Measurements from ENCODE around the gene BMF.

Gene BMF

DNA sequence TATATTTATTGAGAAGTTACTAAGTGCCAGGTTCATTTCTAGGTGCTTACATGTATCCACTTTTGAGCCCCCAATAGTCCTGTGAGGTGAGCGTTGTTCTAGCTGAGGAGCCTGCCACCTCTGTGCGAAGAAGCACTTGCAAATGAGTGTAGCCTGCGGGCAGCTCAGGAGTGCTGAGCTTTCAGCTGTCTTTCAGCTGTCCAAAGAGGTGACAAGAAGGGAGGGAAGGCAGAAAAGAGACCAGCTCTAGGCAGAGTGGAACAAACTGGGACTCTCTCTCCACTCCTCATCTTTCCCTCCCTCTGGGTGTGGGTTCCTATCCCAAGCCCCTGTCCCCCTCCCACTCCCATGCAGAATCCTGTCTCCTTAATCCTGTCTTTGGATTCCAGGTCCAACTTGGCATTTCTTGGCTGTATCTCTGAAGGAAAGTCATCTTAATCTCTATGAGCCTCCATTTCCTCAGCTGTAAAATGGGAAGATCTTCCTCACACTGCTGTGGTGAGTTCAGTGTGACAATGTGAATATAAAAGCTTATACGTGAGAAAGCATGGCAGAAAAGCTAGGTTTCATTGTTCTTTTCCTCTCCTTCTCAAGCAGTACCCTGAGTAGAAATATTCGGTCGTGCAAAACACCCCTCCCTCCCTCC is 63.0 kb downstream of the BMF start:
- DNase-seq, result no peak

DNA sequence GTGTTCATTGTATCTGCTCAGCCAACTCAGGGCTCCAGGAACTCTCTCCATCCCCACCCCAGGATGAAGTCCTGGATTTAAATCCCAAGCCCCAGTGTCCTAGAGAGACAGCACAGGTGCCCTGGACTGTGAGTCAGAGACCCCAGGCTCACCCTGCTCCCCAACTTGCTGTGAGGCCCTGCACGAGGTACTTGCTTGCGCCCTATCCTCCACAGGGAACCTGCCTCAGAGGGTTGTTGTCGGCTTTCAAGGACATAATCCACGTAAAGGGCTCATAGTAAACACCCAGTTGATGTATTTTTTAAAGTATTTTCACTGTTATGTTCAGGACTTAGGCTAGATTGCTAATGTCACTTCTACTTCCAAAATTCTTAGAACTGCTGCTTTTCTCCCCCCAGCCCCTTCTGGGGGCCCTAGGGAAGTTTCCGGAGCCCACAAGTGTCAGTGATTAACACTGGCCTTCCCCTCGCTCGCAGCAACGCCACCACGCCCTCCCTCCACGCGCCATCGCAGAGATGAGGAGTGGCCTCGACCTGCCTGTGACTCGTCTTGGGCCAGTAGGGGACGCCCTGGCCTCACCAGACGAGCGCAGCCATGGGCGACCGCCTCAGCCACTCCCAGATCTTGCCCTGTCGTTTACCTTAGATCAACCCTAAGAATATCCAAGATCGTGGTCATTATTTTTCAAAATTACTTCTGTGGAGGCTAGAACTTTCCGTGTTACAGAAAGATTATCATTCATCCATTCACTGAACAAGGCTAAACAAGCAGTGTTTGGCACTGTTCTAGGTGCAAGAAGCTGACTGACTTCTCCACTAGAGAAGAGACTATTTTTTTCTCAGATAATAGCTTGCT is 63.7 kb downstream of the BMF start:
- DNase-seq, result peak; percentile 62

DNA sequence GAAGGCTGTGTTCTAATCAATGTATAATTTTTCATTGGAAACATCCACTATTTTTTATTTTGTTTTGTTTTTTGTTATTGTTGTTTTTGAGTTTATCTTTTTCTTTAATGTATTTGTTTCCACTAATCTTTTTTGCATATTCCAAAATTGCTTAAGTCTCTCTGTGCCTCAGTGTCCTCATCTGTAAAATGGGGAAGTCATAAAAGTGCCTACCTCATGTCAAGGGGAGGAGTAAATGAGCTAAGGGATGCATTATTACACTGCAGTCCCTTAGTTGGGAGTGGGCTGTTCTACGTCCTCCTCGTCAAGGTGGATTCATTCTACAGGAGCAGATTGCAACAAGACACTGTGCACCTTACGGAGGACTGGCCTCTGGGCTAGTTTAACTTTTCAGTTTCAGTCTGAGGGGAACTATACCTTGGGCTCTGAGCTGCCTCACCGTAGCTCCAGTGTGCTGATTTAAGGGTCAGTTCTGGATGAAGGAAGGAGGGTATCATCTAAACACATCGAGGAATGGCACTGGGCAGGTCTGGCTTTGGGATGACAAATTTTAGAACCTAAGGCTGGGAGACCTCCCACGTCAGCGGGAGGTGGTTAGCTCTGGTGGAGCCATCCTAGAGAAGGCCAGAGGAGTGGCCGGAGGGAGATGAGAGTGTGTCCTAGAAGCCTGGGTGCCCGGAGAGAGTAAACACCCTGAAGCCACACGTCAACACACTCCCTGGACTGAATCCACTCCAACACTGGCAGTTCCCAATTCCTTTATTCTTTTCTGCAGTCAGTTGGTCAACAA is 64.6 kb downstream of the BMF start:
- no peak for DNase-seq

DNA sequence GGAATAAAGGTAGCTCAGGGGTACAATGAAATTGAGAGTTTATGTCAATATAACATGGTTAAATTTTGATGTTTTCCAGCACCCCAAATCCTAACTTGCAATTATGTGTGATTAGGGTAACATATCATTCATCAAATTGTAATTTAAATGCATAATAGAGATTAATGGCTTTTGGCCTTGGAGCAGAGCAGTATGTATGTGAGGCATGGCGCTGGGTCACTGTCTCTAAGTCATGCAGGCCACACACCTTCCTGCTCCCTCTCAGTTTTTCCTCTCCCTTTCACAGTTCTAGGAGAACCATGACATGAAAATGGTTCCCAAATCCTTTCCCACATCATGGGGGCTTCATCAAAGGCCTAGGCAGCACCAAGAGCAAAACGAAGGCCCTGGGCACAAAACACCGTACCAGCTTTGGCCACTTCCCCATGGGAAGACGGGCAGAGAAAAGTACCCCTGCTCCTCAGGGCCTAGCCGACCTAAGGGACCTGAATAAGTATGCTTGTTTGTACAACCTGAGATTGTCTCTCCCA is 65.8 kb downstream of the BMF start:
- DNase-seq, result no peak

DNA sequence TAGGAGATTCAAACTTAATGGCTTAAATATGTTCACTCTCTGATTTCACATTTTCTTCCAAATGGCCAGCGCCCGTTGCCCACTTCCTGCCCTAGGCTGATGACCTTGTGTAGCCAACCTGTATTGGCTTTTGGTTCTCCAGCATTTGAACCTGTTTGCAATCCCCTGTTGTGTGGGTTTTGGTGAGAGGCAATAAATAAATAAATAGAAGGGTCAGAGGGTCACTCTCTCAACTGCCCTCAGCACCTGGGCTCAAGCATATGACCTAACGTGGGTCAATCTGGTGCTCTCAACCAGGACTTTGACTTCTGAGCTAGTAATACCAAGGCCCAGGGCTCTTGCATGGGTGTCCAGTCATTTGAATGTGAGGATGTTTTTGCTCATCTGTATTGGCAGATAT is 67.9 kb downstream of the BMF start:
- no peak for DNase-seq

DNA sequence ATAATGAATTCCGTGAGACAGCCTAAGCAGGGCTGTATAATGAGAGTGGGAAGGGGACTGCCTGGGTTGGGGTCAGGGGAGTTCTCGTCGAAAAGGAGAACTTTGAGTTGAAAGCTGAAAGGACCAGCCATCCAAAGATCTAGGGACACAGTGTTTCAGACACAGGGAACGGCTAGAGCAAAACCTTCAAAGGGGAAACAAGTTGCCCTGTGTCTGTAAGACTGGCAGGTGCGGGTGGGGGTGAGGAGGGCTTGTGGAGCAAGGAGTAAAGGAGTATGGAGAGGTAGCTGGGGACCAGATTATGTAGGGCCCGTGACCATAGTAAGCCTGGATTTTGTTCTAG is 68.4 kb downstream of the BMF start:
- no peak for DNase-seq

DNA sequence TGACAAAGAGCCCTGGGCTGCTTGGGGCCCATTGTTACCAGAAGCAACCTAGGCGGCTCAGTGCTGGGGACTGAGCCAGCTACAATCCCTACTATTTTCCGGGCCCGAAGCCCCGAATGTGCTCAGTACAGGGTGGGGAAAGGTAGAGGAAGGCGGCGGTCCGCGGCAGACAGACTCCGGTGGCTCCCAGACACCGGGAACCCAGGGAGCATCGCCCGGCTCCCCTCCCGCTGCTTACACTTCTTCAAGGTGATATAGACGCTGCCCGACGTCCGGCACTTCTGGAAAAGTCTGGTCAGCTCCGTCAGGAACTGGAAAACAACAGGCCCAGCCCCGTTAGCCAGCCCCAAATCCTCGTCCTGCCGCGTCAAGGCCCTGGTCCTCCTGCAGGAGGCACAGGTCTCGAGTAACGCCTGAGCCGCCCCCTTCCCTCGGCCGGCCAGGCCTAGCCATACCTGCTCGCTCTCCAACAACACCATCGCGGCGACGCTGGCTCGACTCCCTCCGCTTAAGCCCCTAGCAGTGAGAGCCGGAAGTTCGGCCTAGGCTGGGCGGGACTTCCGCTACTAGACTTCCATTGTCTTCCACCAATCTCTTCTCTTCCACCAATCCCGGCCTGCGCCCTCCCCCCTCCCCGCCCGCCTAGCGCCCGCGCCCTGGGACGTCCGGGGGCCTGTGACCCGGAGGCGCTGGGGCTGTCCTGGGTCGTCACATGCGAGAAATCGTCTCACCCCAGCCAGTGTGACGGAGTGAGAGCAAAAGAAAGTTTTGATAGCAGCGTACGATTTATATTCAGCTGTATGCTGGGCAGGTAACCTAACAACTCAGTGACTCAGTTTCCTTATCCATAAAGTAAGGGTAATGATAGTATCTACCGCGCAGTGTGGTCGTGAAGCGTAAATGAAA is 69.8 kb downstream of the BMF start, which contains the start of gene SRP14:
Gene SRP14 (minus strand): TSS at position 544 of the 906 bp plus-strand sequence. CDS start 65 bp downstream, at position 479.
- peak; percentile 74 for DNase-seq

DNA sequence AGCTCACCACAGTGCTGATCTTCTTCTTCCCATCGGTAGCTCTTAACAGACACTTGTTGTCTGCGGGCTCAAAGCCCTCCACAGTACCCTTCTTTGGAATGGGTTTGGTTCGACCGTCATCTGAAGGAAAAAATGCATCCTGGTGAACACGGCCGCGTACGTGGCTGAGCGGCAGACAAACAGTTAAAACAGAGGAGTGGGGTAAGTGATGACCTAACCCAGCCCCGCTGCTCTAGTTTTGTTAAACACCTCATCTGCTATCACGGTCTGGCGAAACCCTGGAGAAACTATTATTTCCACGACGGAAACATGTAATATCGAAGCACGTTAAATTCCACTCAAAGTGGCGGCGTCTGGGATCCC is 70.4 kb downstream of the BMF start:
- no peak for DNase-seq

All from NCI-H748 treated with DMSO at 0.1 percent for 48 hours (cell line).